HG03575 (cell line): ENCODE results near the gene TREX2.
"Not testable (repeated sequence)": the region's sequence is repeated elsewhere in the genome, so short reads cannot be mapped to it uniquely, and the experiment has no call there.

ENCODE experiments used
- ATAC-seq: cut with Tn5 transposase; IDR thresholded peaks from one replicate; pipeline ENCODE4 v1.9.1; 2021; ENCODE audit not compliant: unreplicated experiment, insufficient number of reproducible peaks, low FRiP score; ENCODE audit errors: extremely low read depth

Gene TREX2

GRCh38 chrX:153413731-153414130 is 32.1 kb downstream of the TREX2 start:
- no peak for ATAC-seq

- ATAC-seq, result no peak
These were observed 32.8 kb downstream of the TREX2 start for GRCh38 chrX:153412746-153413720.

GRCh38 chrX:153411988-153412574 is 33.8 kb downstream of the TREX2 start:
- ATAC-seq, result no peak

GRCh38 chrX:153411255-153411987 is 34.4 kb downstream of the TREX2 start, which contains the start of gene ZFP92:
Gene ZFP92 (plus strand): TSS chrX:153411472. CDS start chrX:153418323, 6,851 bp downstream.
- no peak for ATAC-seq

- no peak for ATAC-seq
These were observed 35.0 kb downstream of the TREX2 start for GRCh38 chrX:153410888-153411254.

- no peak for ATAC-seq
These were observed 35.5 kb downstream of the TREX2 start for GRCh38 chrX:153410373-153410772.

GRCh38 chrX:153409414-153410101 is 36.3 kb downstream of the TREX2 start:
- ATAC-seq, result no peak

GRCh38 chrX:153408871-153409351 is 36.9 kb downstream of the TREX2 start:
- ATAC-seq, result no peak

- no peak for ATAC-seq
These were observed 37.6 kb downstream of the TREX2 start for GRCh38 chrX:153408221-153408721.

GRCh38 chrX:153407736-153408135 is 38.1 kb downstream of the TREX2 start:
- no peak for ATAC-seq

GRCh38 chrX:153406903-153407302 is 39.0 kb downstream of the TREX2 start:
- ATAC-seq, result no peak

GRCh38 chrX:153406011-153406410 is 39.8 kb downstream of the TREX2 start:
- ATAC-seq, result no peak

- no peak for ATAC-seq
These were observed 40.4 kb downstream of the TREX2 start for GRCh38 chrX:153405426-153405825.

- not testable (repeated sequence) for ATAC-seq
These were observed 41.5 kb downstream of the TREX2 start for GRCh38 chrX:153404333-153404732.

- ATAC-seq, result no peak
These were observed 44.6 kb downstream of the TREX2 start, which contains the start of gene PNMA6E for GRCh38 chrX:153401133-153401764. Gene PNMA6E (minus strand): TSS chrX:153401350. CDS start chrX:153398849, 2,501 bp downstream.

GRCh38 chrX:153400146-153401132 is 45.4 kb downstream of the TREX2 start:
- ATAC-seq, result no peak
